GM18508 (cell line): ENCODE measurements around the gene TPM1.

Experiments used
- ATAC-seq: cut with Tn5 transposase; IDR thresholded peaks from one replicate; pipeline ENCODE4 v1.9.1; 2021; ENCODE audit warnings: moderate number of reproducible peaks; ENCODE audit not compliant: insufficient read depth, unreplicated experiment

The TPM1 gene

DNA sequence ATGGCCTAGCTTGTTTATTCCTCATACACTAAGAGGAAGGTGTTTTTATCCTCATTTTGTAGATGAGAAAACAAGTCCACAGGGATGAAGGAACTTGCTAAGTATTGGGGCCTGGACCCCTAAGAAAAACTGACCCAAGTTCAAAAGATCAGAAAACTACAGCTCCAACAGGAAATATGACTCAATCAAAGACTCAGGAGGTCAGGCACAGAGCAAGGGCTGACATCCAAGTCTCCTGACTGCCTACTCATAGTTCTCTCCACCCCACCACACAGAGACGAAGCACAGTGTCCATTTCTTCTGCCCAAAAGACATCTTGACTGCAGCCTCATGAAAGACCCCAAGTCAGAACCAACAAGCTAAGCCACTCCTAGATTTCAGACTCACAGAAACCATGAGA, 26.9 kb upstream of the TPM1 start:
- ATAC-seq, result no peak

DNA sequence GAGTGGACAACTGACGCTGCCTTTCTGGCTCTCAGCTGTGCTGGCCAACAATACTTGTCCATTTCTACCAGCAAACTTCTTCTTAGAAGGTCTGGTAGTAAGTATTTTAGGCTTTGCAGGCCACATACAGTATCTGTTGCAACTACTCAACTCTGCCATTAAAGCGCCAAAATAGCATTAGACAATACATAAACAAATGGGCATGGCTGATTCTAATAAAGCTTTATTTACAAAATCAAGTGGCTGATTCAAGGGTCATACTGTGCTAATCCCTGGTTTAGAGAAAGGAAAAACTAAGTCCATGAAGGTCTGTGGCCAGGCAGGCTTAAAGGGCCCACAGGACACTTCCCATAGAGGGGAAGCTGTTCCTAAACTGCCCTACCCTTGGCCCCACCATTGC, 26.3 kb upstream of the TPM1 start:
- ATAC-seq, result no peak

DNA sequence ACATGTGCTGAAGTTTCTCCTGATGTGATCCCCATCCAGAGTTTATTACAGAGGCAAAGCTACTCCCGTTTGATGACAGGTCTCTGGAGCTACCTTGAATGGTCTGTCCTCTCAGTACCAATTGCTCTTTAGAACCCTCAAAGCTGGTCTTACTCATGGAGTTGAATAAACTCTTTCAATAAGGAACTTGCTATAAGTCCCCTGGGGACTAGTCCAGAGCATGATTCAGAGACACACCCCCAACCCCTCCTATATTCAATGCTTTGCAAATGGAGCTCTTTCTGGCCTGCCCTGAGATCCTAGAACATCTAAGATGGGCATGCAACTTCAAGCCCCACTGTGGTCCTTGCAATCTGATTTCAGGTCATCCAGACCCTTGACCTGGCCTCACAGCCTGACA, 23.9 kb upstream of the TPM1 start:
- no peak for ATAC-seq

DNA sequence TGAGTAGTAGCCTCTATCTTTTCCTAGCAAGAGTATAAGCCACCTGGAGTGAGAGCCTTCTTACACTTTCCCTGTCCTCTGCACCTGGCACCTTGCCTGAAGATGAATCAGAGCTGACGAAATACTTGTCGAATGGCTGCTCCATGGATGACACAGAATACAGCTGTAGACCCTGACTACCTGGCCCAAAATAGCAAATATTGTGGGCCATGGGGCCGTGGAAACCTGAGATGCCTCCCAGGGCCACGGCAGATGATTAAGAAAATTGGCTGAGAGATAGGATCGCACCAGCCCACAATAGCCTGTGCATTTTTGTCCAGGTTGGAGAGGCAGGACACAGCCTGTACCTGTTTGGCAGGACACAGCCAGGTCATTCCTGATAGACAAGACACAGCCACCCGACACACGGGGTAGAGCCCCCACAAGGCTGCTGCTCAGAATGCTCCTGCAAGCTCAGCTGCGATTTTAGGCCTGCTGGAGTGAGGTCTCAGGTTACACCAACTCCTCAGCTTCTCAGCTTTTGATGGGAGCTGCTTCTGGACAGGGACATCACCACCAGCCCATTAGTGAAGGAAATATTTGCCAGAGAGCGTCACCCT, 22.9 kb upstream of the TPM1 start:
- ATAC-seq, result no peak

DNA sequence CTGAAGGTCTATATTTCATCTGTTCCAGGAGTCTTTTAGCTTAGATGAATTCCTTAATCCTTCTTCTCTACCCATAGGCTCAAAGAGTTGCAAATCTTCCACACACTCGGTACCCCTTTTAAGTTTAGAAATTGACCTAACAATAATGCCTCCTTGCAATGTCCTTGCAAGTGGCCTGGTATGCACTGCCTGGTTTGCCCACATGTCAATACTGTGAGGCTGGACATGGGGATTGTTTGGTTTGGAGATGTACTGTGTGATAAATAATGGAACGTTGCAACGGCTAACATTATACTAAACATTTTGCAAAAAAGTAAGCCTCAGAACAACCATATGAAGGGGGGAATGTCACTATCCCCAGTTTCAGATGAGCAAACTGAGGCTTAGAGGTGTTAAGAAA, 22.4 kb upstream of the TPM1 start:
- no peak for ATAC-seq

DNA sequence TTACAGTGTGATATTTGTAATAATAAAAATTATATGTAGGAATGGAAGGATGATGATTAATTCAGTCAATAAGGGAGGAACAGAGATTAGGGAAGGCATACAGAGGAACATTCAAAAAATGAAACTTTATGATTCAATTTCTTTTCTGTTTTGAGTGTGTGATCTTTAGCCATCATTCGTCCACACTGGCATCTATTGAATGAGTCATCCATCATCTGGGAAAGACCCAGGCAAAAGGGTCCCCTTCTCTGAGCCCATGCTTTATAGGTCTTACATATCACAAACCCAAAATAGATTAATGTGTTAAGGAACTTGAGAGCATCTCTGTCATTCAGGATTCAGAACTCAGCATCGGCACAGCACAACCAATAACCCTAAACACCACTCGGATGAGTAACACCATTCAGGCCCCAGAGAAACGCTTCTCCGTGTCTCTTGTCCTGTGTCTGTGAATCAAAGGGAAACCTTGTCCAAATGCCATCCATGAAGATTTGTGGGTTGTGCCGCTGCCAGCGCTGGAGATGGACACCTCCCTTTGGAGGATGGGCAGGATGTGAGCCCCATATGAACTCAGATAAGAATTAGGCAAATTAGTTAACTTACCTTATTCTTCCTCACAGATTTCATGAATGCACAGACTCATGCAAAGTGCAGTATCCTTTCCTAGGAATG, 21.7 kb upstream of the TPM1 start:
- no peak for ATAC-seq

DNA sequence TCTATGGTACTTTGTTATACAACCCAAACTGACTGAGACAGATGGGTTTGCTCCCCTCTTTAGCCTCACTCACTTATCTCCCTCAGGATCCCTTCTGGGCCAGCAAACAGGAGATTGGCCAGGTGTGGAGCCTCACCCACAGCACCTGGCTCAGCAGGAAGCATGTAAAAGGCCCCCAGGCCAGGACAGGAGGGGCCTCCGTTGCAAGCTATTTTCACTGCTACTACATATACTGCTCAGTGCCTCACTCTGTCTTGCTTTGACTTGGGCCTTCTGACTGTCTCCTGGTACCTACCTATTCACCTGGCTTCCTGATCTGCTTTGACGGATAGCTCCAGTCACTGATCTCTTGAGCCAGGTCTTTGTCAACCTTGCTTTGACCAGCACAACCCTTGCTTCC, 20.4 kb upstream of the TPM1 start:
- no peak for ATAC-seq

DNA sequence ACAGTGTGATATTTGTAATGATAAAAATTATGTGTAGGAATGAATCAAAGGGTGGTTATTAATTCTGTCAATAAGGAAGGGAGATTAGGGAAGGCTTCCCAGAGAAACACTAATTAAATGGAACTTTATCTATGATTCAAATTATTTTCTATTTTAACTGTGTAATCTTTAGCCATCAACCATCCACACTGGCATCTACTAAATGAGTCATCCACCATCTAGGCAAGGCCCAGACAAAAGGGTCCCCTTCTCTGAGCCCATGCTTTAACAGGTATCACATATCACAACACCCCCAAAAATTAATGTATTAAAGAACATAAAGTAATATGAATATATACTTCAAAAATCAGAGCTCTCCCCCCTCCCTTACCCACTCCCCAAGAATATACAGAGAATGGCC, 19.9 kb upstream of the TPM1 start:
- ATAC-seq, result no peak

DNA sequence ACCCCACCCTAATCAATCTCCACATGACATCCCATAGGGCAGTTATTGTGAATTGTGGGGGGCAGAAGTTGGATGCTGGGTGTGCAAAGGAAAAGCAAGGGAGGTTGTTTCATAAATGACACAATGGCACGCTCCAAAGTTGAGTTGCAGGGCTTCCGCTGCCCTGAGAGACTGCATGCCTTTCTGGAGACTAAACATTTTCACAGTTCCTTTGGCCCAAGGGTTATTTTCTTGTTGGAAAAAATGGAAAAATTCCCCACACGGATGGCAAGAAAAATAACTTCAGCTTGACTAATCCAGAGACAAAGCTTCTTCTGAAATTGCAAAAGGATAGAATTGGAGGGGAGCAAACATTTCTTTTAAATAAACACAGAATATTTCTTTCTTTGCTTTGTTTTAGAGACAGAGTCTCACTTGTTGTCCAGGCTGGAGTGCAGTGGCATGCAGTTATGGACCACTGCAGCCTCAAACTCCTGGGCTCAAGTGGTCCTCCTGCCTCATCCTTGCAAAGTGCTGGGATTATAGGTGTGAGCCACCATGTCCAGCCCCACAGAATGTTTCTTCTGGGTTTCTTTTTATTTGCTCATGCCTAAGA, 19.1 kb upstream of the TPM1 start:
- ATAC-seq, result no peak

DNA sequence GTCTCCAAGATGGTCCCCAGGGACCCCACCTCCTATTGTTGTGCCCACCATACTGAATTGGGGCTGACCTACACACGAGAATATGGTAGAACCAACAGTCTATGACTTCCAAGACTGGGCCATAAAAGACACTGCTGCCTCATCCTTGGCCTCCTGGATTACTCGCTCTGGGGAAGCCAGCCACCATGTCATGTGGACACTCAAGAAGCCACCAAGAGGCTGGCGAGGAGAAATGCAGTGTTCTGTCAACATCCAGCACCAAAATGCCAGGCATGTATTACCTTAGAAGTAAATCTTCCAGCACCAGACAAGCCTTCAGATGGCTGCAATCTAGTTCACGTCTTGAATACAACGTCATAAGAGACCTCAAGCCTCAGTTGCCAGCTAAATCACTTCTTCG, 17.1 kb upstream of the TPM1 start:
- no peak for ATAC-seq

DNA sequence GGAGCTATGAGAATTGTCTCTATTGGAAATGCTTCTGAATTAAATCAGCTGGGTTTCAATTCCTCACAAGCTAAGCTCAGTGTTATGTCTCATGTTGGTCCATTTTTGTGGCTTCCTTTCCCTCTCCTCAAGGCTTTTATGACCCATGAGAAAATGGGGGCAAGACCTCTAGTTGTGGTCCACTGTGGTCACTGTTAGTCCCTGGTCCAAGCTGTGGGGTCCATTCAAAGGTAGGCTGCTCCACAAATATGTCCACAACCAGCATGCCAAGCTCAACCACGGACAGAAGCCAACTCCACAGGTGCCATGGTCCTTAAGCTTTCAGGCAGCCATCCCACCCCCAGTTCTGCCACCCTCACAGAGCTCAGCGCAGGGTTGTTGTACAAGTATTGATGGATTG, 14.9 kb upstream of the TPM1 start:
- ATAC-seq, result no peak

DNA sequence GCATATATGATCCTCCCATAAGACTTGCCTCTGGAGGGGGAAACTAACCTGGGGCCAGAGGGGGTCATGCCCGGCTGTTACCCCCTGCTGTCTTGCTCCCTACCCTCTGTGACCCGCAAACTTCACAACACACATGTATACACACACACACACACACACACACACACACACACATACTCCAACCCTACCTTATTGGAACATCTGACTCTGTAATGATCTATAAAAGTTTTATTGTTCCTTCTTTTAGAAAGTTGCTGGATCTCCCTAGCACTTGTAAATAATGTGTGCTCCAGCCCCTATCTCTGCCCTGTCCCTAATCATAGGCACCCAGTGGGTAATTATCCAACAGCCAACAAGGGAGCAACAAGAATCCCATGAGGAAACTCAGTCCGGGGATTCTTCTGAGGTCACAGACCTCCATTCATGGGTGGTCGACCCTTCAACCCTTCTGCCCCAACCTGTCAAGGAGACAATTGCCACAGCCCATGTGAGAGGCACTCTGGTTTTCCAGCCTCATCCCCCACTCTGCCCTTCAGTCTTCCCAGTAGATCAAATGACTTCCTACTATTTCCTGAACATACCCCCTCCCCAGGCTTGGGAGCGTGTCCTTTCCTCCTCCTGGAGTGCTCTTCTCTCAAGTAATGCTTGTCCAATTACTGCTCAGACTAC, 14.0 kb upstream of the TPM1 start:
- ATAC-seq, result no peak

DNA sequence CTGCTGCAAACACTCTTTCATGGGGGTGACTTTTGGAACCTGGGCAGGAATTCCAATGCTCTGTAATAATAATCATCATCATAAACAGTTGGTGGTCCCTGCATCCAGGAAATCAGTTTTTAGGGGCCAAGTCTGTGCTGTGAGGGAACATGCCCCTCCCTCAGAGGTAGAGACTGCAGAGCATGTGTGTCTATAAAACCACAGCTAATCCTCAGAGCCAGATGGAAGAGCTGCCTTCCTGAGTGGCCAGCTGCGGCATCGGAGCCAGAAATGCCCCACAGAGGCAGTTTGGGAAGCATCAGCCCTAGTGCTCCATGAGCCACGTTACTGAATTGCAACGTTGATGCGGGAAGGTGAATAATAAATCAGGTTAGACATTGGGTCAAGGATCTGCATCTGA, 12.9 kb upstream of the TPM1 start:
- ATAC-seq, result no peak

DNA sequence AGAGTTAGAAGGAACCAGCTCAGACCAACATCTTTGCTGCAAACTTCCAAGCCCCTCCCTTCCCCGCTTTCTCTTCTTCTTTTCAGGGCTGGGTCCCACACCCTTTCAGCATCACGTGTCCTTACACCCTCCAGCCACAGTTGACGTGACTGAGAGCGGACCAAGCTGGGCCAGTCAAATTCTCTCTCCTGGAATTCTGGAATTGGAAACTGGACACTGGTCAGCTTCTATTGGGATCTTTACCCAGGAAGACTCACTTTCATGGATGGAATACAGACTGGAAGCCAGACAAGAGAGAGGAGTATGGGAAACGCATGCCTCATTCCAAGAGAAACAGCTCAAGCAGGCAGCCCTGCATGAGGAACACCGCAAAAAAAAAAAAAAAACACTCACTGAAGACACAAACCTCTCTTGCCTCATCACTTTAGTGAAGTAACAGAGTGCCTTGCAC, 12.4 kb upstream of the TPM1 start:
- ATAC-seq, result no peak

DNA sequence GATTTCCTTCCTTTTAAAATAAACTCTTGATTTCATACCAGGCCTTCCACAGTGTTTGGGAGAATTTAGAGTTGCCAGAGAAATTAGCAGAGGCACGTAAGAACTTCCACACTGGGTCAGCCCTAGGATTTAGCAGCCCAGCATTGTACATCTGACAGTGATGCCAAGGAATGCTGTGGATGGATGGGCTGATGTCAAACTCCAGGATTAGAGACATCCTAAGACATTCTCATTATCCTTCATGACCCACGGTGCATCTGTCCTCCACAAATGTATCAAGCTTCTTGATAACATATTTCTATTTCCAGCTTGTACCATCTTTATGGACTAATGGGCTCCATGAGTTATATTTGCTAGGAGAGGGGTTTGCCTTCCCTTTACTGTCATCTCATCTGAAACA, 8.0 kb upstream of the TPM1 start:
- ATAC-seq, result no peak

DNA sequence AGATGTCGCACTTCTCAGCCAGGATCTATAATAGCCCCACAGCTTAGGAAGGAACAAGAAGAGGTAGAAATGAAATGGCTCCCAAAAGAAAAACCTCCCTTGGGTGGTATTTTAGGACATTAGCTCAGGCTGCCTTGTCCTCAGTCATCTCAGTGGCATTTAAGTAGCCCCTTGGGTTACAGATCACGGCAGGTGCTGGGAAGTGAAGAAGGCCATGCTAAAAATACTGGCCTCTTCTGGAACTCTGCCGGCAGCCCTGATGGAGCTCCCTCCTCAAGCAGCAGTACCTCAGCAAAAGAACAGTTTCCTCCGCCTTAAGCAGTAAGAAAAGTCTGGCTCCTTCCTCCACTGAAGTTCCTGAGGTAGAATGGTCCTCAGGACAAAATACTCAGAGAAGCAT, 7.3 kb upstream of the TPM1 start:
- ATAC-seq, result no peak

DNA sequence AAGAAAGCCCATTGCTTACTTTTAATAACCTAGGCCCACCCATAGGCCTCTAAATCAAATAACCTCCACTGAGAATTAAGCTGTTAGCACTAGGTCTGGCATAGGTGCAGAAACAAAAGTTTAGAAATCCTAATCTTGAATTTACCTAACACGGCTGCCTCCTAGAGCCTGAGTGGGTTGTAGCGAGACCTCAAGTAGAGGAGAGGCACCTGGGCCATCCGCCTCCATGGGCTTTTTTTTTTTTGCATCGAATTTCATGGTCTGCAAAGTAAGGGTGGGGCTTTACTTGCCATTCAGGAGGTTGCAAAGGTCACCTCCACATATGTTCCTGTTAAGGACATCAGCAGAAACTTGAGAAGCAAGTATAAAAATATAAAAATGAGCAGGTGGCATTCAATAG, 6.6 kb upstream of the TPM1 start:
- ATAC-seq, result no peak

DNA sequence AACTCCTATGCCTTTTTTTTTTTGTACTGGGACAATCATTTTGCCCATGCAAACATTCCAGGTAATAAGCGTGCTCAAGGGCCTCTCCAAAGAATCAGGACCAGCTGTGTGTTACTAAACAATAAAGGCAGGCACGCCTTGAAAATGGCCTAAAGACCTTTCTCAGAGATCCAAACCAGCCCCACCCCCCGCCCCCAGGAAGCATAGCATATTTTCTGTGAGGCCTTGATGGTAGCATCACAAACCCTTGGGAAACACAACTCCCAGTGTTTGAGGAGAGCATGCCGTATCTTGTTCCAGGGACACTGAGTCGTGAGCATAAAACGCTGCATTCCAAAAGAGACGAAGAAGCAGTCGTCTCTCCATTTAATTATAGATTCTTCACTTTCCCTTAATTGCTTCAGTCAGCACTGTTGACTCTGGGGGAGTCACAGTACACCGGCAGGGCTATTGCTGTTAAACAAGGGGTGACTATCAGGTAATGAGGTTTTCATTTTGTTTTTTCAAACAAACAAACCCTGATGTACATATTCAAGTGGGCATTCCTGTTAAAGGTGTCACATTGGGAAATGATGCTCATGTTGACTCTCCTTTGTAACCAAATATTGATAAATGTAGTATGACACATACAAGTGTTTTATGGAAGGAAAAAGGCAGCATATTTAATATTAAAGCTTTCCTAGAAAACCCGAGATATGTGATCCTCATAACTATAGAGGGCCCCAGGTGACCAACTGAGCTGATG, 4.4 kb upstream of the TPM1 start:
- ATAC-seq, result no peak

DNA sequence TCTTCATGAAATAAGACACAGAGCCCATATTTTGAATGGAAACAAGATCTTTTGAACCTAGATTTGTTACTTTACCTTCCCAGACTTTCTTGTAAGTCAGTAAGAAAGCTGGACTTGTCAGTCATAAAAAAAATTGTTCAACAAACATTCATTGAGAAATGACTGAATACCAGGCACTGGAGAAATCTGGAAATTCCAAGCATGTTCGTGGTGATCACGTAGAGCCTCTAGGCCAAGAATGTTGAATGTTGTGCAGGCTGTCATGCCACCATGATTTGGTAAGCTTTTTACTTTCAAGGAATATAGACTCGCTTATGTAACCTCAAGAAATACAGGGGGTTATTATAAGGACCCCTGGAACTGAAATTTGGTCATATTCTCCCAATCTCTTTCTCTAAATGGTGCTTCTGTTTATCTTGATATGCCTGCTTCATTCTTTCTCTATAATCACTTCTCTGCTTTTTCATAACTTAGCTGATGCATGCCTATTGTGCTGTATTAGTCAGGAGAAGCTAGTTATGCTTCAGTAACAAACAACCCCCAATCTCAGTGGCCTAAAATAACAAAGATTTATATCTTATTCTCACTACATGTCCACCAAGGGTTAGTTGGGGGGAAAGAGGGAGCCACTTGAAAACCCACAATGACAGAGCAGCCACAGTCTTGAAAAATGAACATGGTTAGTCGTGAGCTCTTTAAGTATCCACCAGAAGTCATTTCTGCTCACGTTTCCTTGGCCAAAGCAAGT, 3.4 kb upstream of the TPM1 start:
- no peak for ATAC-seq

DNA sequence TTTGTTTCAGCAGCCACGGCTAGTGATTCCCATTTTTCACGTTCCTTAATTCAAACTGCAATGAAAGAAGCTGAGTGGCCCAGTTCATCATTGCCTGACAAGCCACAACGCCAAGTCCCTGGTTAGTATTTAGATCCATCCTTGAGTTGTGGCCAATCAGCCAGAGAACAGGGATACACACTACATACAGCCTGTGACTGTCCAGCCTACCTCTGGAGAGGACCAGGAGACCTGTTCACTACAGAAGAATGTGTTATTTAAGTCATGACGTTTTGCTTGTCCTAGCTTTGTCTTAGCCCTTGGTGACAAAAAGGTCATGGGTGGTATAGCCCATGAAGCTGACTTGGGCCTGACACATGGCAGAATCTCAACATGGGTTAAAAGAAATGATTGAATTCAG, 2.7 kb upstream of the TPM1 start:
- ATAC-seq, result no peak
